HG03139 (cell line): ENCODE data around the gene PIGS.

Experiments
- ATAC-seq: cut with Tn5 transposase; IDR thresholded peaks from one replicate; pipeline ENCODE4 v1.9.1; 2021; ENCODE audit not compliant: unreplicated experiment

PIGS gene

DNA sequence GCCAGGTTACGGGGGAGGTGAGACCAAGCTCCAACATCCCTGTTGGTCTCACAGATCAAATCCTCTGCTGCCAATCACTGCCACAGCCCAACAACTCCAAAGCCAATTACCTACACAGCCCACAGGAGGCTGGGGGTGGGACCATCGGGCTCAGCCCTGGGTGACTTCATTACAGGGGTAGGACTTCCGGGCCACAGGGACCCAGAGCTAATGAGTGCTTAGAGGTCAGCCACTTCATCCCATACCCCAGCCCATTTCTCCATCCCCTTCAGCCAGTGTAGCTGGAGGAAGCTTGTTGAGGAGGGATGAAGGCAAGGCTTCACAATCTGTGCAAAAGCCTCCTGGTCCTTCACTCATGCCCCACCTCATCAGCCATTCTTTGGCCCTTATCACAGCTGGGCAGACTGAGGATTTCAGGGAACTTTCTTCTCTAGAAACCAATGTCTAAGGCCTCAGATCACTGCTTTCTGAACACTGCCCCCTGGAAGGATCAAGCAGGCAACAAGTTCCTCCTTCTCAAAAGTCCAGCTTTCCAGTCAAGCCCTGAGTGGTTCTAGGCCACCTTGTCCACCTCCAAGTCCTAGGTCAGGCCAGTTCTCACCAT, 59.4 kb downstream of the PIGS start:
- ATAC-seq, result no peak

DNA sequence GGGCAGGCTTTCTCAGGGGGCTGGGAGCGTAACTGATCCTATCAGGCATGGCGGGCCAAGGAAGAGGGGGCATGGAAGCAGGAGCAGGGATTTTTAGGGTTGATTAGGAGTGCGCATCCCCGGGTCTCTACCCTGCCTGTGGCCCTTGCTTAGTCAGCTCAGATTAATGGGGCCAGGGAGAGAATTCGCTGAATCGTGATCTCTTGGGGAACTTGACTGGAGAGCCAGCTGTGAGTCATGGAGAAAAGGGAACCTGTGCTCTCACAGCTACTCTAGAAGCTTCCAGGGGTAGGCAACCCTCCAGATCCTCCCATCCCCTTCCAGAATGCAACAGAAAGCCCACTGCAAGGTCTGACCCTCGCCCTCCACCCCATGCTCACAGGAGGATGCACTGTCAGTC, 61.5 kb downstream of the PIGS start:
- no peak for ATAC-seq

GRCh38 chr17:28508211-28508724, 63.1 kb downstream of the PIGS start:
- ATAC-seq, result no peak

DNA sequence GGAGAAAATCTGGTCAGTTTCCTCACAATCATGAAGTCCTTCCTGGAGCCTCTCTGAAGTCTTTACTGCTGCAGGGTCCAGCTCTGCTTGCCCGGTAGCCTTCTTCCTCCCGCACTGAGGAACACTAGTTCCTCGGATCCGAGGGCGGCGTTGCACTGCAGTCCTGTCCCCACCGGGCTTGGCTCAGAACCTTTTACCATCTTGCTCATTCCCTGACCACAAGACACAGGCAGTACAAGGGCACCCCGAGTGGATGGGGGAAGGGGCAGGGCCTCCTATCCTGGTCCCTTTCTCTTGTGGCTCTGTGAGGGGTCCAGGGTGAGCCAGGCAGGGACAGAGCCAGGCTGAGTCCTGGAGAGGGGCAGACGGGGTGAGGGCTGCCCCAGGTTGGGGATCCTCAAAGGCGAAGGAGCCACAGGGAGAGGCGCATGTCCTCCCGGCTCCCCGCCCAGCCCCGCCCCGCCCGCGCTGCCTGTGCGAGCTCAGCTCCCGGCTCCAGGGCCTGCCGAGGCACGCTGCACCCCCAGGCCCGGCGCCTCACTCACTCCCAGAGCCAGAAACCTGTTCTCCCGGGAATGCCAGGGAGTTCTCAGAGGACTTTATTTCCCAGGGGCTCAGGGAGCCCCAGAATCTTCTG, 63.6 kb downstream of the PIGS start:
- ATAC-seq, result no peak

DNA sequence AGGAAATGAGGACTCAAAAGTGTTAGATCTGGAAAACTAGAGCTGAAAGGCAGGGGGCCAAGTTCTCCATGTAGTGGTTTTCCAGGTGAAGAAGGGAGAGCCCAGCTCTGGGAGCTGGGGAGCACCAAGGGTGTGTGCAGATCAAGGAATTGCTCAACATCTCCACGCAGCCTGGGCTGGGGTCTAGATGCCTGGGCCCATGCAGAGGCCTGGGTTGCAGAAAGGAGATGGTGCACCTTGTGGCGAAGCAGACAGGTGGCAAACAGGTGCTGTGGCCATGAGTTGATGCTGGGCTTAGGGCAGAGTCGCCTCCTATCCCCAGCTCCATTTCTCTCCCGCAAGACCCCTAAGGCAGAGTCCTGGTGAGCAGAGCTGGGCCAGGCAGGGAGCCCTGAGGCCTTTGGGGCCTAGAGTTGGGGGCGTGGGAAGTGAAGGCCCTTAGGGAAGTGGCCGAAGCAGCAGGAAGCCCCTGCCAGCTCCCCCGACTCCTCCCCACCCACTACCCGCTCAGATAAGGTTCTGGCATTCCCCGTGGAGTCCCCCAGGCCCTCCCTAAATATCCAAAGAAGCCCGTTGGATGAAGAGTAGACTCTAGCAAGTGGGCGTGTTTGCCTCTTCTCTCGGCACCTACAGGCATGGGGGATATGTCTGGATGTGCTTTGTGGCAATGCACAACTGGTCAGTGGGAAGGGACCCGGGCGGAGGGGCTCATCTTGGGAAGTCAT, 64.4 kb downstream of the PIGS start:
- ATAC-seq, result no peak

- no peak for ATAC-seq
These were observed 65.2 kb downstream of the PIGS start, which contains the start of gene FOXN1 for GRCh38 chr17:28505986-28506665. FOXN1 (plus strand) TSS chr17:28506348; CDS start chr17:28523970, 17,622 bp downstream.

DNA sequence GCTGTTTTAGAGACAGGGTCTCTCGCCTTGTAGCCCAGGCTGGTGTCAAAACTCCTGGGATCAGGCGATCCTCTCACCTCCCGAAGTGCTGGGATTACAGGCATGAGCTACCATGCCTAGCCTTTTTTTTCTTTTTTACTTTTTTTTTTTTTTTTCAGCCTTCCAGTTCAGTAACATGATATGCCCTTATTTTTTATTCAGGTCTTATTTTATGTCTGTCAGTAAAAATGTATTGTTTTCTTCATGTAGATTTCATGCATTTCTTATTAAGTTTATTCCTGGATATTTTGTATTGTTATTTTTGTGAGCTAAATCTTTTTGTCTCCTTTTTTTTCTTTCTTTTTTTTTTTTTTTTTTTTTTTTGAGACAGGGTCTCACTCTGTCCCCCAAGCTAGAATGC, 67.9 kb downstream of the PIGS start:
- ATAC-seq, result no peak
